ENCODE results near the gene USHBP1. TPM values are rescaled to one million over a fixed set of nuclear protein-coding genes. Genes with fewer than 3 reads are reported as not detected.

USHBP1 gene
- total RNA-seq, 1 experiment from 2014 or later, result not detected

DNA sequence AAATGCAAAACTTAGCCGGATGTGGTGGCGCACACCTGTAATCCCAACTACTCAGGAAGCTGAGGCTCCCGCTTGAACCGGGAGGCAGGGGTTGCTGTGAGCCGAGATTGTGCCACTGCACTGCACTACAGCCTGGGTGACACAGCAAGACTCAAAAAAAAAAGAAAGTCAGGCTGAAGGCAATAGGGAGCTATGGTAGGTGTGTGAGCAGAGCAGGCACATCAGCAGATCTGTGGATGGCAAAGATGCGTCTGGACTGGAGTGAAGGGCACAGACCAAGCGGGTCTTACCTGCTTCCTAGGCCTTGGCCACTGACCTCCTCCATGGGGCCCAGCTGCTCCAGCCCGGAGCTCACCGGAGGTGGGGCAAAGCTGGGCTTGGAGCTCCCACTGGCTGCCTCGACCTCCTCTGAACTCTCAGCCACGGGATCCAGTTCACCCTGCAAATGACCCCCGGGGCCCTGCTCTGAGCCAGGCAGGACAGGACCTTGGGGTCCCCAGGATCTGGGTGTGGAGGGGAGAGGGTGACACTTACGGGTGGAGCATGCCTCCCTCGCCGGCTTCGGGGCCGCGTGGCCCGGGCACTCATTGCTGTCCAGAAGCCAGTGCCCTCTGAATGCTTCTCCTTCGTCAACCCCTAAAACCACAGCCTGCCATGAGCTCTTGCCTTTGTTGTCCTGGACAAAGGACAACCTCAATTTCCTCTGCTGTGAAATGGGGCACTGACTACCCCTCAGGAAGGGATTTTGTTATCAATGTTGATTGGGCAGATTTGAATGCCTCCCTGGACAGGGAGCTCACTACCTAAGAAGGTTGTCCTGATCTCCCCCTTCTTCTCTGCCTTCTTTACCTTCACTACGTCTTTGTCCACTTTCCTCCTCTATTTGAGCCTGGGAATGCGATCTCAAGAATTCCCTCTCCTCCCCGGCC lies 569 bp downstream of the USHBP1 start:
- TF ChIP-seq, protein P1, sequence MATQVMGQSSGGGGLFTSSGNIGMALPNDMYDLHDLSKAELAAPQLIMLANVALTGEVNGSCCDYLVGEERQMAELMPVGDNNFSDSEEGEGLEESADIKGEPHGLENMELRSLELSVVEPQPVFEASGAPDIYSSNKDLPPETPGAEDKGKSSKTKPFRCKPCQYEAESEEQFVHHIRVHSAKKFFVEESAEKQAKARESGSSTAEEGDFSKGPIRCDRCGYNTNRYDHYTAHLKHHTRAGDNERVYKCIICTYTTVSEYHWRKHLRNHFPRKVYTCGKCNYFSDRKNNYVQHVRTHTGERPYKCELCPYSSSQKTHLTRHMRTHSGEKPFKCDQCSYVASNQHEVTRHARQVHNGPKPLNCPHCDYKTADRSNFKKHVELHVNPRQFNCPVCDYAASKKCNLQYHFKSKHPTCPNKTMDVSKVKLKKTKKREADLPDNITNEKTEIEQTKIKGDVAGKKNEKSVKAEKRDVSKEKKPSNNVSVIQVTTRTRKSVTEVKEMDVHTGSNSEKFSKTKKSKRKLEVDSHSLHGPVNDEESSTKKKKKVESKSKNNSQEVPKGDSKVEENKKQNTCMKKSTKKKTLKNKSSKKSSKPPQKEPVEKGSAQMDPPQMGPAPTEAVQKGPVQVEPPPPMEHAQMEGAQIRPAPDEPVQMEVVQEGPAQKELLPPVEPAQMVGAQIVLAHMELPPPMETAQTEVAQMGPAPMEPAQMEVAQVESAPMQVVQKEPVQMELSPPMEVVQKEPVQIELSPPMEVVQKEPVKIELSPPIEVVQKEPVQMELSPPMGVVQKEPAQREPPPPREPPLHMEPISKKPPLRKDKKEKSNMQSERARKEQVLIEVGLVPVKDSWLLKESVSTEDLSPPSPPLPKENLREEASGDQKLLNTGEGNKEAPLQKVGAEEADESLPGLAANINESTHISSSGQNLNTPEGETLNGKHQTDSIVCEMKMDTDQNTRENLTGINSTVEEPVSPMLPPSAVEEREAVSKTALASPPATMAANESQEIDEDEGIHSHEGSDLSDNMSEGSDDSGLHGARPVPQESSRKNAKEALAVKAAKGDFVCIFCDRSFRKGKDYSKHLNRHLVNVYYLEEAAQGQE (IDR thresholded peaks at IDR 0.05; ENCODE audit: insufficient read depth in 1 of 2, low read depth in 2 of 2, low read length in 1 of 2), result no peak
- TF ChIP-seq TCF7L2 (IDR thresholded peaks at IDR 0.05; ENCODE audit: low read depth, low read length) (no peak), SIN3A (IDR thresholded peaks at IDR 0.05; ENCODE audit: borderline replicate concordance, insufficient read depth, low read depth, low read length) (no peak), POLR2AphosphoS5 (IDR thresholded peaks at IDR 0.05; ENCODE audit: low read depth, low read length) (no peak)
- ChIA-PET POLR2A (no interaction called here), CTCF (no interaction called here)
- Histone ChIP-seq H3K27me3 (ENCODE audit: control insufficient read depth, insufficient read depth, low read length) (no peaks in the 10 kb centered on the region), H3K4me3 (ENCODE audit: low read depth in 2 of 2, low read length in 2 of 2) (no peak overlapping the region), H3K27ac (ENCODE audit: low read length) (no peak overlapping the region), H3K4me1 (ENCODE audit: control insufficient read depth, insufficient read depth, low read length) (no peaks in the 10 kb centered on the region), H3K36me3 (ENCODE audit: control insufficient read depth, insufficient read depth, low read length) (peaks cover 4% of the 10 kb centered on the region; the same call in 1 of the 2 replicates), H3K9me3 (ENCODE audit: control insufficient read depth, insufficient read depth, low read depth, low read length) (no peaks in the 10 kb centered on the region)
- ATAC-seq (no peak), DNase-seq (ENCODE audit: low read depth, low spot score) (no peak)
- no TSS peak for BruUV-seq (replicated peaks)
- in situ Hi-C loops (cut with HindIII; ENCODE audit: low pct_unique_long_range_greater_than_20kb, low sequenced_read_pairs), result no loop called here
- intact Hi-C loops (cut with micrococcal nuclease; ENCODE audit: unreplicated experiment), result no loop called here

- ChIA-PET POLR2A (no interaction called here), CTCF (no interaction called here)
- TF ChIP-seq TCF7L2 (IDR thresholded peaks at IDR 0.05; ENCODE audit: low read depth, low read length), result no peak
- TF ChIP-seq SIN3A (IDR thresholded peaks at IDR 0.05; ENCODE audit: borderline replicate concordance, insufficient read depth, low read depth, low read length), result no peak
- TF ChIP-seq, protein P2, sequence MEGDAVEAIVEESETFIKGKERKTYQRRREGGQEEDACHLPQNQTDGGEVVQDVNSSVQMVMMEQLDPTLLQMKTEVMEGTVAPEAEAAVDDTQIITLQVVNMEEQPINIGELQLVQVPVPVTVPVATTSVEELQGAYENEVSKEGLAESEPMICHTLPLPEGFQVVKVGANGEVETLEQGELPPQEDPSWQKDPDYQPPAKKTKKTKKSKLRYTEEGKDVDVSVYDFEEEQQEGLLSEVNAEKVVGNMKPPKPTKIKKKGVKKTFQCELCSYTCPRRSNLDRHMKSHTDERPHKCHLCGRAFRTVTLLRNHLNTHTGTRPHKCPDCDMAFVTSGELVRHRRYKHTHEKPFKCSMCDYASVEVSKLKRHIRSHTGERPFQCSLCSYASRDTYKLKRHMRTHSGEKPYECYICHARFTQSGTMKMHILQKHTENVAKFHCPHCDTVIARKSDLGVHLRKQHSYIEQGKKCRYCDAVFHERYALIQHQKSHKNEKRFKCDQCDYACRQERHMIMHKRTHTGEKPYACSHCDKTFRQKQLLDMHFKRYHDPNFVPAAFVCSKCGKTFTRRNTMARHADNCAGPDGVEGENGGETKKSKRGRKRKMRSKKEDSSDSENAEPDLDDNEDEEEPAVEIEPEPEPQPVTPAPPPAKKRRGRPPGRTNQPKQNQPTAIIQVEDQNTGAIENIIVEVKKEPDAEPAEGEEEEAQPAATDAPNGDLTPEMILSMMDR (IDR thresholded peaks at IDR 0.05), result no peak
- TF ChIP-seq, protein P1 (IDR thresholded peaks at IDR 0.05; ENCODE audit: insufficient read depth in 1 of 2, low read depth in 2 of 2, low read length in 1 of 2), result no peak
- no peak for TF ChIP-seq POLR2AphosphoS5 (IDR thresholded peaks at IDR 0.05; ENCODE audit: low read depth, low read length)
- intact Hi-C loops (cut with micrococcal nuclease; ENCODE audit: unreplicated experiment) (no loop called here), in situ Hi-C loops (cut with HindIII; ENCODE audit: low pct_unique_long_range_greater_than_20kb, low sequenced_read_pairs) (no loop called here)
- Histone ChIP-seq H3K27me3 (ENCODE audit: control insufficient read depth, insufficient read depth, low read length) (no peaks in the 10 kb centered on the region), H3K27ac (ENCODE audit: low read length) (no peak overlapping the region), H3K4me1 (ENCODE audit: control insufficient read depth, insufficient read depth, low read length) (no peaks in the 10 kb centered on the region), H3K36me3 (ENCODE audit: control insufficient read depth, insufficient read depth, low read length) (peaks cover under 1% of the 10 kb centered on the region; the same call in 1 of the 2 replicates), H3K4me3 (ENCODE audit: low read depth in 2 of 2, low read length in 2 of 2) (no peak overlapping the region), H3K9me3 (ENCODE audit: control insufficient read depth, insufficient read depth, low read depth, low read length) (no peaks in the 10 kb centered on the region)
- DNase-seq (ENCODE audit: low read depth, low spot score), result no peak
- BruUV-seq (replicated peaks), result no TSS peak
- no peak for ATAC-seq
Measured at GRCh38 chr19:17262557-17262956, 2.0 kb downstream of the USHBP1 start.
